AG09309 (cell line): ENCODE results near the gene CPN2.
A peak's percentile ranks its signal among the peaks of the same experiment; 100 is the strongest.

Experiments
- DNase-seq: peaks from one replicate; pipeline ENCODE4 v3.0.0-alpha.2; 2010; ENCODE audit warnings: low read depth
- H3K4me3 ChIP-seq: 2 replicates; pipeline ENCODE4 v1.5.1; 2011; ENCODE audit warnings: mild to moderate bottlenecking, low read depth, low read length, moderate library complexity; ENCODE audit not compliant: control insufficient read depth
- TF ChIP-seq, protein P1 (sequence below): IDR thresholded peaks from 2 replicates; pipeline ENCODE4 v1.5.1; 2011; ENCODE audit warnings: mild to moderate bottlenecking, low read depth, low read length, inconsistent platforms; ENCODE audit not compliant: insufficient read depth, control insufficient read depth; ENCODE audit errors: missing control alignments

Gene CPN2

DNA sequence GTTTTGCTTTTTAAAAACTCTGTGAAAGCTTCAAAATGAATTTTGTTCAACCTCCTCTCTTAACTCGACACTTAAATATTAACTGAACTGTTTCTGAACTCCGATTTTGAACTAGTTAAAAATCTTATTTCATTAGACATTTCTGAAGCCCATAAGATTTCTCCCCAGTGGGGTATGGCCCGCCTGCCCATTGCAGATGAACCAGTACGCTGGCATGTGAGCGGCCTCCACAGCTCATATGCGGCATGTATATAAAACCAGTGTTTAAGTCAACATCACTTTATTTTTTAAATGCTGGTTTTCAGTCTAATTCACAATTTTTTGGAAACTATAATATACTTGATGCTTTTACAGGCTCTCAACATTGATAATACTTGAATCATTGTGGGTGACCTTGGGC, 50.2 kb downstream of the CPN2 start:
- no peak for DNase-seq
- H3K4me3 ChIP-seq: no peak overlapping the region
- TF ChIP-seq, protein P1, sequence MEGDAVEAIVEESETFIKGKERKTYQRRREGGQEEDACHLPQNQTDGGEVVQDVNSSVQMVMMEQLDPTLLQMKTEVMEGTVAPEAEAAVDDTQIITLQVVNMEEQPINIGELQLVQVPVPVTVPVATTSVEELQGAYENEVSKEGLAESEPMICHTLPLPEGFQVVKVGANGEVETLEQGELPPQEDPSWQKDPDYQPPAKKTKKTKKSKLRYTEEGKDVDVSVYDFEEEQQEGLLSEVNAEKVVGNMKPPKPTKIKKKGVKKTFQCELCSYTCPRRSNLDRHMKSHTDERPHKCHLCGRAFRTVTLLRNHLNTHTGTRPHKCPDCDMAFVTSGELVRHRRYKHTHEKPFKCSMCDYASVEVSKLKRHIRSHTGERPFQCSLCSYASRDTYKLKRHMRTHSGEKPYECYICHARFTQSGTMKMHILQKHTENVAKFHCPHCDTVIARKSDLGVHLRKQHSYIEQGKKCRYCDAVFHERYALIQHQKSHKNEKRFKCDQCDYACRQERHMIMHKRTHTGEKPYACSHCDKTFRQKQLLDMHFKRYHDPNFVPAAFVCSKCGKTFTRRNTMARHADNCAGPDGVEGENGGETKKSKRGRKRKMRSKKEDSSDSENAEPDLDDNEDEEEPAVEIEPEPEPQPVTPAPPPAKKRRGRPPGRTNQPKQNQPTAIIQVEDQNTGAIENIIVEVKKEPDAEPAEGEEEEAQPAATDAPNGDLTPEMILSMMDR: no peak

DNA sequence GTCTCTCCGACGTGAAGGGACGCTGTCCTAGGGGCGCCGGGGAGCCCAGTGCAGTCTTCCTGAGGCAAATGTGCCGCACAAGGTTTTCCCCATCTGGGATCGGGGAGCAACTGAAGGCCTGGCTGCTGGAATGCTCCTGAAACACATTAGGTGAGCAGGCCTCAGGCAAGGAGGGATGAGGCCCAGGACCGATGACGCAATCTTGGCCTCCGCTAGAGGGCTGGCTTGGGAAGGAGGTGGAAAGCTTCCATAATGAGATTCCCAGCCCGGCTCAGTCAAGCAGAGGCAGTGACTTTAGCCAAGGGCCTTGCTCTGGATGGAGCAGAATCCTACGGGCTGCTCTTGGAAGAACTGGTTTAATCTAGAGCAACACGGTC, 50.8 kb downstream of the CPN2 start:
- DNase-seq: no peak
- H3K4me3 ChIP-seq: no peak overlapping the region
- TF ChIP-seq, protein P1: no peak

DNA sequence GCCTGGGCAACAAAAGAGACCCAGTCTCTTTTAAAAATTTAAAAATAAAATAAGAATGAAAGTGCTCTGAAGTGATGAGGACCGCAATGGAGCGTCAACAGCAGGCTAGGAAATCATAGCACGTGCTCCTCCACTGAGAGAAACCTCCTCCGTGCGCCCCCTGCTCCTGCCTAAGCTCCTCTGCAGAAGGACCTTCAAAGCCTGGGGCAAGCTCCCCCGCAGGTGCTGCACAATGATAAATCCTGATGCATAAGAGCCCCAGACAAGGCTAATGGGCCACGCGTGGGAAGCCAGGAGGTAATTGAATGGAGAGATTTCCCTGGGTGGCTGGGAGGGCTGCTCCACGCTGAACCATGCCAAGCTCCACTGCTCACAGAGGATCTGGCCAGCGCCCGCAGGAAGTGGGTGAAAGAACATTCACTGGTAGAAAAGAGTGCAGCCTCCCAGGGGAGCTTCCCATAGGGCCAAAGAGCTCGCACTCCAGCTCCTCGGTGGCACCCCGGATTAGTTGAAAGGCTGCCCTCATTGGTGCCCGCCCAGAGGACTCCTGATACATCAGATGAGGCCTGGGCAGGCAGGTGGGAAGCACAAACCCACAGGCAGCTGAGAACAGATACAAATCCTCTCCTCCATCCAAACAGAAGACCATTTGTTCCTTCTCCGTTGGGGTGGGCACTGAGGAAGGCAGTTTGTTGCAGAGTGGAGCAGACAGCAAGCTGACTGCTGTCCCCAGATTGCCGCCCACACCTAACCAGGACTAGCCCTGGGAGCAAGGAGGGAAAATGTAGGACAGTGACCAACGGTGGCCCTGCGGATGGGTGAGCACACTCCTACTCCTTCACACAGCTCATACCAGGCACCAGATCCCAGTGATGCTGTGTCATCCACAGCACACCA, 52.5 kb downstream of the CPN2 start:
- TF ChIP-seq, protein P1: no peak
- no peak for DNase-seq
- H3K4me3 ChIP-seq: no peak overlapping the region

DNA sequence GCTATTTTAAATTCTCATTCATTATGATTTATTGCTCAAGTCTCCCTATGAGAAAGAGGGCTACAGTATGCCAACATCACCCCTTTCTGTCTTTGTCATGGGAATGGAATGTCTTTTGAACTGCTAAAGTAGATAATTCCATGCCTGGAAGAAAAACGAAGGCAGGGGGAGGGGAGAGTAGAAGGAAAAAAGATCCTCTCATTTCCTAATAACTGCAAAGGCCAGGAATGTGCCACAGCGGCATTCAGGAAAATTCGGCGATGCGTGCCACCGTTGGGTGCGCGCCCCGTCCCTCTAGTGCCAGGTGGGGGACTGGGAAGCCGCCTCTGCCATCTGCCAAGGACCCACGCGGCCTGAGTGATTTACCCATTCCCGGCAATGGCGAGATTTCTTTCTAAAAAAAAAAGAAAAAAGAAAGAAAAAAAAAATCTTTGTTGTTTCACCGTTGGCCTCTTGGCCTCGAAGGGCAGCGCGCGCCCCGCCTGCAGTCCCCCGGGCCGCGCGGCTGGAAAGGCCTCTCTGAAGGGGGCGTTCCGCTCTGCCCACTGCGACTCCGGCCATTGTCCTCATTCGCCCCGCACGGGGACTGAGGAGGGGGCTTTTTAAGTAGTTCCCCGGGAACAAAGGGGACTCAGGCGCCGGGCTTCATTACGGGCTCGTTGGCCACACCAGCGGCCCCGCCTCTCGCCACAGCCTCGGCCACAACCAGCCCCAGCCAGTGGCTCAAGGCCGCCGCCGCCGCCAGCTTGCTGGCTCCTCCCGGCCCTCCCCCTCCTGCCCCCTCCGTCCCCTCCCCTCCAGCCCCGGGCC, 54.5 kb downstream of the CPN2 start:
- H3K4me3 ChIP-seq: peak overlapping the region; percentile 36
- DNase-seq: no peak
- TF ChIP-seq, protein P1: no peak

DNA sequence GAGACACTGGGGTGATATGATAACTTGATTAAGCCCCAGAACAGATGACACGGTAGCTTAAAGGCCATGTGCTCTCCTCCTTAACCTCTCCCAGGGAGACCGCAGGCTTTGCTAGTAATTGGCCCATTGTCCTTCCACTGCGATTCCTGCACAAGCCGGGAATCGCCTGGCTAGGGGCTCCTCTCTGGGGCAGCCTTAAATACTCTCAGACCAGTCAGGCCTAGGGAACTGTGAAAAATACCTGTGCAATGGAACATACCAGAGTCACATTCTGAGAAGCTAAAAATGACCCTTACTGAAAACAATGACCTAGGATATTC, 56.3 kb downstream of the CPN2 start:
- H3K4me3 ChIP-seq: no peak overlapping the region
- TF ChIP-seq, protein P1: no peak
- DNase-seq: no peak

DNA sequence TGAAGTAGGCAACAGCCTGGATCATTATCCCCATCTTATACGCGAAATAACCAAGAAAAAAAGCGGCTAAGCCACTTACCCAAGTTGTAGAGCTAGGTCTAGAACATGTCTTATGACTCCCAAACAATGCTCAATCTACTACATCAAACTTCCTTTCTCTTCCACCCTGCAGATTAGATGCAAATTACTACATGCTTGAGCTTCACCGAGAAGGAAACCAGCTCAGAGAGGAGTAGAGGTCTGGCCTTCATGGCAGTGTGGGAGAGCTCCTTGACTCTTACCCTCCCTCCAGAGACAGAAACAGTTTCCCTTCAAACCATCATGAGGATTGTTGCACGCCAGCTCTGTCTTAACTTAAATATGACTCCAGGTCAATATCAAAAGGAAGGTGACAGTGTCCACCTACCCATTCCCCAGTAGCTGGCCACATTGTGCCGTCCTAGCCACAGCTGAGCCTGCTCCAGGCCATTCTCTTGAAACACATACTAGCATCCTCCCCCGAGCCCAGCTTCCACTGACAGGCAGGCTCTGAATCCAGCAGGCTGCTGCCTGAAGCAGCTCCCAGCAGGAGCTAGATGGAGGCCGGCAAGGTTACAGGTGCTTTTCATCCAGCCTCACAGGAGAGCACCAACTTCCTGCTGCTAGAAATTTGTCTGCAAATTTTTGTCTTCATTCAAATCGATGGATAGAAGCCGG, 56.8 kb downstream of the CPN2 start:
- no peak for DNase-seq
- TF ChIP-seq, protein P1: no peak
- no peak overlapping the region for H3K4me3 ChIP-seq
